ENCODE results near the gene IL12A. TPM values are rescaled to one million over a fixed set of nuclear protein-coding genes. Genes with fewer than 3 reads are reported as not detected.

Gene IL12A
- total RNA-seq: not detected

GRCh38 chr3:159988617-159989271 is at the start of gene IL12A:
Gene IL12A (plus strand): TSS chr3:159988835.
- Mint-ChIP-seq H3K4me3 (peak within 1 kb of the TSS; percentile 62), H3K36me3 (no peaks in the 10 kb centered on the region), H3K27ac (no peak within 1 kb of the TSS), H3K9me3 (no peaks in the 10 kb centered on the region), H3K27me3 (no peaks in the 10 kb centered on the region), H3K4me1 (ENCODE audit: low read depth) (peaks cover 17% of the 10 kb centered on the region)
- peak; percentile 87 for DNase-seq
- ChIA-PET CTCF (interaction anchor here (0.7 to 7.5 kb wide), 31 partner anchors 10 to 467 kb away, joined by 3 to 105 read pairs (median 3); no protein-coding TSS in a partner anchor), POLR2A (interaction anchor here (1.5 kb wide), 1 partner anchor 411 kb away, joined by 4 read pairs; no protein-coding TSS in a partner anchor)
- intact Hi-C loops (cut with micrococcal nuclease): loop anchor here (1.0 to 5.0 kb wide), 4 partner anchors 14 to 414 kb away; no protein-coding TSS in a partner anchor

DNA sequence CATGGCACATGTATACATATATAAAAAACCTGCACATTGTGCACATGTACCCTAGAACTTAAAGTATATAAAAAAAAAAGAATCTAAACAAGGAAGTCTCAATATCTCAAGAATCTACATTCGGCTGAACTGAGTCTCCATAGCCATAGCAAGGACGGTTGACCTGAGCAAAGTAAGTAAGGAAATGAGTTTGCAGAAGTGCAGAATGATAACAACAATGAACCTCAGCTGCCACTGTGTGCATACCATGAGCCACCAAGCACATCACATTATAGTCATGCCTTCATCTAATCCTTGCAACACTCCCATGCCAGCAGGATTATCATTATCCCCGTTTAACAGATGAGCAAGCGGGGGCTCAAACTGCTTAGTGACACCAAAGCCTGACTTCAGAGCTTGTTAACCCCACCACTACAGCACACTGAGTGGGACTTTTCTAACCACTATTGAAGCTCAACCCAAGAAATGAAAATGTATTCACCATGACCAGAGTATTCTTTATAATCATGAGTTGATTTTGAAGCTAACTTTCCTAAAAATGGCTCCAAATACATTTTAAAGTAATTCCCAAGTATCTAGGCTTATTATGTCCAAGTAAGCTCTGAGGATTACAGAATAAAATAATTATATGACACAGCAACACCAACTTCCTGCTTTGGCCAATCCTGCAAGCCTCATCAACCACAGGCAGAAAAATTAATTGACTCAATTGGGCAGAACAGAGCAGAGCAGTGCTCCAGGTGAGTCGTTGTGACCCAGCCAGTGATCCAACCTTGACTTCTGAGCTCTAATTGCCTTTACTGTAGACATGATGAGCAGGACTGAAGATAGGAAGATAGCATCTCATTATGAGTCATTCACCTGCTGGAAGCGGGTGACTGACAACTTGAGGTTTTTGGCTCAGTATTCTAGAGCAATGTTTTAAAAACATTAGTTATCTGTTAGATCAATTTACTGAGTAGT is 47.3 kb upstream of the IL12A start:
- POLR2A ChIA-PET: no interaction called here
- Mint-ChIP-seq H3K4me3 (no peak overlapping the region), H3K27me3 (peaks cover 5% of the 10 kb centered on the region), H3K9me3 (no peaks in the 10 kb centered on the region), H3K4me1 (ENCODE audit: low read depth) (peaks cover 4% of the 10 kb centered on the region), H3K36me3 (no peaks in the 10 kb centered on the region), H3K27ac (no peak overlapping the region)
- CTCF ChIA-PET: no interaction called here
- DNase-seq: no peak
- intact Hi-C loops (cut with micrococcal nuclease): no loop called here

DNA sequence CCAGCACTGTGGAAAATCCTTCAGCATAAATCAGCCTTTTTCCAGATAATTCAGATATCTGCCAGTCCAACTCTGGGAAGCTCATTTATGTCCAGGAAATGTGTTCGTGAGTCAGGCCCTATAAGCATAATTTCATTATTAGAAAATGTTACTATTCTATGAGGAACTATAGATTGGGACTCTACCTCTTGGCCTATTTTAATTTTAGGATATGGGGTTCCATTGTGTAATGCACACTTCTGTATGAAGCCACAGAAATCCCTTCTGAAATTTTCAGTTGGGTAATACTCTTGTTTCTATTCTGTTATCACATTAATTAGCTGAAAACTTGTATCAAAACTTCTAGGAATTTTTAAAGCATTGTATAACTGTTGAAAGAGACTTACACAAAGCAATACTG is 43.9 kb upstream of the IL12A start:
- Mint-ChIP-seq H3K27me3 (peaks cover 9% of the 10 kb centered on the region), H3K4me3 (no peak overlapping the region), H3K36me3 (no peaks in the 10 kb centered on the region), H3K9me3 (no peaks in the 10 kb centered on the region), H3K4me1 (ENCODE audit: low read depth) (peaks cover 4% of the 10 kb centered on the region), H3K27ac (no peak overlapping the region)
- DNase-seq: no peak
- intact Hi-C loops (cut with micrococcal nuclease): no loop called here
- ChIA-PET CTCF (no interaction called here), POLR2A (no interaction called here)

DNA sequence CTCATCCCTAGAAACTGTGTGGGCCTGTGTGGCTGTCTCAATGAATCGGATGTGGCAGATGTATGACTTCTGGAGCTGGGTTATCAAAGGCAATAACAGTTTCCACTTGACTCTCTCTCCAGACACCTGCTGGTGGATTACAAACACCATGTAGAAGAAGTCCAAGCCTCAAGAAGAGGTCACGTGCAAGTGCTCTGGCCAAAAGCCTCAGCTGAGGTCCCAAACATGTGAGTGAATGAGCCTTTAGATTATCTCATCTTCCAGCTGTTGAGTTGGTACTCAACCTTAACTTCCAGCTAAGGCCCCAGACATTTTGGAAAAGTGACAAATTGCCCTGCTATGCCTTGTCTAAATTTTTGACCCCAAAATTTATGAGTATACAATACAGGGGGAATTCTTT is 42.7 kb upstream of the IL12A start:
- H3K27ac Mint-ChIP-seq: no peak overlapping the region
- peaks cover 4% of the 10 kb centered on the region for H3K4me1 Mint-ChIP-seq (ENCODE audit: low read depth)
- H3K9me3 Mint-ChIP-seq: no peaks in the 10 kb centered on the region
- ChIA-PET CTCF (interaction anchor here (0.6 to 1.5 kb wide), 3 partner anchors 42 to 61 kb away, joined by 3 read pairs; no protein-coding TSS in a partner anchor), POLR2A (no interaction called here)
- H3K27me3 Mint-ChIP-seq: peaks cover 11% of the 10 kb centered on the region
- no peak overlapping the region for H3K4me3 Mint-ChIP-seq
- intact Hi-C loops (cut with micrococcal nuclease): no loop called here
- H3K36me3 Mint-ChIP-seq: no peaks in the 10 kb centered on the region
- no peak for DNase-seq

- no peak for DNase-seq
- CTCF ChIA-PET: interaction anchor here (1.5 kb wide), 1 partner anchor 61 kb away, joined by 3 read pairs; no protein-coding TSS in a partner anchor
- Mint-ChIP-seq H3K27me3 (peaks cover 16% of the 10 kb centered on the region), H3K36me3 (no peaks in the 10 kb centered on the region), H3K27ac (no peak overlapping the region), H3K4me1 (ENCODE audit: low read depth) (no peaks in the 10 kb centered on the region), H3K4me3 (no peak overlapping the region), H3K9me3 (no peaks in the 10 kb centered on the region)
- intact Hi-C loops (cut with micrococcal nuclease): no loop called here
- POLR2A ChIA-PET: no interaction called here
These were observed 41.4 kb upstream of the IL12A start for GRCh38 chr3:159947220-159947619.

GRCh38 chr3:159948429-159949144 is 40.0 kb upstream of the IL12A start:
- H3K36me3 Mint-ChIP-seq: no peaks in the 10 kb centered on the region

DNA sequence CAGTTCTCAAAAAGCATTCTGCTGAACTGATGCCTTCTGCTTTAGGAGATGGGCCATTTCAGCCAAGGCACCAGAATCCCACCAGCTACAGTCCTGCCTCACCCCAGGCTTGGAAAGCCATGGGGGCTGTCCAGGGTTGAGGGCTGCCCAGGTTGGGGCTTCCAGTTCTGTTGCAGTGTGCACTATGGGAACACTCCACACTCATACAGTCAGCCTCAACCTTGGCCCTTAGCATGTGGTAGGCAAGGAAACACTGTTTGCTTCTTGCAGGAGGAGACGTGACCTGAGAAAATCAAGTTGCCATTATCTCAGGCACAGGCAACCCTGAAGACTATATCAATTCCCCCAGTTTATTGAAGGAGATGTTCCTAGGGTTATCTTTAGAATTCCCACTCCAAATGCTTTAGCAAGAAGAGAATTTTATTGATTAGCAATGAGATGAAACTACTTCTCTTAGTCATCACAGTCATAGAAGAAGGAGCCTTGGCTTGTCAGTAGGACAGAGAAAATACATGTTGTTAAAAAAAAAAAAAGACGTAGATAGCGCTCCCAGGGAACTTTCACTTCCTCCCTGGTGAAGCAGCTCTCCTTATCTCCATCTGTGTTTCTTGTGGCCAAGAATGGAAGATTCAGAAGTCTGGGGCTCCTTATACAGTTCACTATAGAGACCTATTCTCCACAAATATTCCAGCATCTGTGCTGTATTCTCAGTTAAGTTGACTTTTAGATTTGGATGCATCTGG is 38.3 kb upstream of the IL12A start:
- no peaks in the 10 kb centered on the region for H3K9me3 Mint-ChIP-seq
- no peaks in the 10 kb centered on the region for H3K36me3 Mint-ChIP-seq
- H3K27me3 Mint-ChIP-seq: peaks cover 22% of the 10 kb centered on the region
- H3K4me3 Mint-ChIP-seq: no peak overlapping the region
- intact Hi-C loops (cut with micrococcal nuclease): no loop called here
- no peak for DNase-seq
- H3K27ac Mint-ChIP-seq: no peak overlapping the region
- H3K4me1 Mint-ChIP-seq (ENCODE audit: low read depth): no peaks in the 10 kb centered on the region
- ChIA-PET CTCF (no interaction called here), POLR2A (no interaction called here)

More at GRCh38 chr3:159948429-159949144, 40.0 kb upstream of the IL12A start:
- ChIA-PET CTCF (no interaction called here), POLR2A (no interaction called here)
- H3K4me3 Mint-ChIP-seq: no peak overlapping the region
- peaks cover 20% of the 10 kb centered on the region for H3K27me3 Mint-ChIP-seq
- H3K27ac Mint-ChIP-seq: no peak overlapping the region
- no peaks in the 10 kb centered on the region for H3K4me1 Mint-ChIP-seq (ENCODE audit: low read depth)
- no peaks in the 10 kb centered on the region for H3K9me3 Mint-ChIP-seq
- no peak for DNase-seq
- intact Hi-C loops (cut with micrococcal nuclease): no loop called here

- DNase-seq: no peak
- peaks cover 23% of the 10 kb centered on the region for H3K27me3 Mint-ChIP-seq
- no peaks in the 10 kb centered on the region for H3K4me1 Mint-ChIP-seq (ENCODE audit: low read depth)
These were observed 37.1 kb upstream of the IL12A start for GRCh38 chr3:159951540-159951939.

GRCh38 chr3:159953325-159954085 is 35.1 kb upstream of the IL12A start:
- Mint-ChIP-seq H3K36me3 (no peaks in the 10 kb centered on the region), H3K27me3 (peaks cover 23% of the 10 kb centered on the region), H3K27ac (no peak overlapping the region), H3K9me3 (no peaks in the 10 kb centered on the region), H3K4me1 (ENCODE audit: low read depth) (no peaks in the 10 kb centered on the region), H3K4me3 (no peak overlapping the region)
- DNase-seq: no peak
- ChIA-PET POLR2A (no interaction called here), CTCF (no interaction called here)
- intact Hi-C loops (cut with micrococcal nuclease): no loop called here

More at GRCh38 chr3:159951540-159951939, 37.1 kb upstream of the IL12A start:
- Mint-ChIP-seq H3K36me3 (no peaks in the 10 kb centered on the region), H3K27ac (no peak overlapping the region), H3K4me3 (no peak overlapping the region), H3K9me3 (no peaks in the 10 kb centered on the region)
- POLR2A ChIA-PET: no interaction called here
- CTCF ChIA-PET: interaction anchor here (1.2 kb wide), 1 partner anchor 38 kb away, joined by 3 read pairs; the partner anchor contains the start of gene IL12A
- intact Hi-C loops (cut with micrococcal nuclease): no loop called here

DNA sequence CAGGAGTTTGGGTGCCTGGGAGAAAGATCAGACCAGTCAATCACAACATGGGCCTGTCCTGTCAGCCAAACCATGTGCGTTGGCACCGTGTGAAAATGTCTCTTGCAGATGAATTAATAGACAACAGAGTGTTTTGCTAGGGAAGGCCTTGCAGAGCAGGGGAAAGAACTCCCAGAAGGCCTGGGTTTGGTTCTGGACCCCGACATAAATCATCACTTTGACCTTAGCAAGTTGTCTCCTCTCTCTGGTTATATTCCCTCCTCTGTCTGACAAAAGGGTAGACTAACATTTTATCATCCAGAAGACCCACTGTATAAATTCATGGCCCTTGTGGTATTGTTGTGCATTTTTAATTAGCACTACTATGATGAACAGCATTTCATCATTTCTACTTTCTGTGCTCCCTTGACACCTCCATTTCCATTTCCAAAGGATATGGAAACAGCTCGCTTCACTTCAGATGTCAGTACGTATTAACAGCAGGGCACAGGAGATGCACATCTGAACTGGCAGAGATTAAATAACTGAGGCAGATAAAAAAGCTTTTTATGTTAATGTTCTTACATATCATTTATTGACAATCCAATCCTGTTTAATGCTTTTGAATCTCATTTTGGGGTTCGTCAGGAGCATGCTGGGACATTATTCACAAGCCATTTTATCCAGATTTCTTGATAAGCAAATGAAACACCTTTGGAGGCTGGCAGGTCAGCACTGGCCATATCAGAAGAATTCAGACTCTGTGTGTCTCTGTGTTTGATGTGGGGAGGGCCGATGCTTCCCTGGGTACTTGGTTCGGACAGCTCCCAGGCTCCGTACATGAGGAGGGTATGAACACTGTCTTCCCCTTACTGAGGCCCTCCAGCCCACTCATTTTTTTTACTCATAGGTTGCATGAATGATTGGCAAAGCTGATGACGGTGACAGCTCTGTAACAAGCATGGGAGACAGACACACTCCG is 28.2 kb upstream of the IL12A start:
- Mint-ChIP-seq H3K27me3 (peaks cover 5% of the 10 kb centered on the region), H3K4me3 (no peak overlapping the region), H3K27ac (no peak overlapping the region), H3K36me3 (no peaks in the 10 kb centered on the region), H3K4me1 (ENCODE audit: low read depth) (peaks cover 4% of the 10 kb centered on the region), H3K9me3 (no peaks in the 10 kb centered on the region)
- no peak for DNase-seq
- ChIA-PET CTCF (interaction anchor here (1.9 kb wide), 1 partner anchor 28 kb away, joined by 7 read pairs; the partner anchor contains the start of gene IL12A), POLR2A (no interaction called here)
- intact Hi-C loops (cut with micrococcal nuclease): no loop called here

Measured in activated CD4-positive, alpha-beta memory T cell treated with anti-CD3 and anti-CD28 coated beads for 36 hours (primary cell).